KMS-11 (cell line): ENCODE results near the gene CD33.
"Not testable (repeated sequence)": the region's sequence is repeated elsewhere in the genome, so short reads cannot be mapped to it uniquely, and the experiment has no call there.

Experiments used
- H2AFZ ChIP-seq: fragments of 200-600 bp; sonication (generic); 2 replicates; pipeline ENCODE4 v1.6.1; 2016; ENCODE audit warnings: antibody characterized with exemption, mixed run types, low read depth
- H3K27ac ChIP-seq: fragments of 200-600 bp; sonication (generic); 2 replicates; pipeline ENCODE4 v1.6.1; 2016; ENCODE audit warnings: mild to moderate bottlenecking, mixed run types
- H3K27me3 ChIP-seq: fragments of 200-600 bp; sonication (generic); 2 replicates; pipeline ENCODE4 v1.6.1; 2017; ENCODE audit warnings: mild to moderate bottlenecking, low read depth, mixed run types, moderate library complexity; ENCODE audit not compliant: insufficient read depth
- H3K36me3 ChIP-seq: fragments of 200-600 bp; sonication (generic); 2 replicates; pipeline ENCODE4 v1.6.1; 2017; ENCODE audit warnings: mild to moderate bottlenecking, mixed run types; ENCODE audit not compliant: insufficient read depth
- H3K4me1 ChIP-seq: fragments of 200-600 bp; sonication (generic); 2 replicates; pipeline ENCODE4 v1.6.1; 2016; ENCODE audit warnings: mild to moderate bottlenecking, low read depth, mixed run types; ENCODE audit not compliant: poor library complexity, severe bottlenecking
- H3K4me2 ChIP-seq: fragments of 200-600 bp; sonication (generic); 2 replicates; pipeline ENCODE4 v1.7.0; 2016; ENCODE audit warnings: mild to moderate bottlenecking, mixed run types
- H3K4me3 ChIP-seq: fragments of 200-600 bp; sonication (generic); IDR thresholded peaks from 2 replicates; pipeline ENCODE4 v1.6.1; 2017; ENCODE audit warnings: low read depth, low read length, mixed read lengths; ENCODE audit not compliant: insufficient read depth
- H3K79me2 ChIP-seq: fragments of 200-600 bp; sonication (generic); 2 replicates; pipeline ENCODE4 v1.6.1; 2016; ENCODE audit warnings: low read depth, mixed run types; ENCODE audit not compliant: insufficient read depth
- H3K9ac ChIP-seq: fragments of 200-600 bp; sonication (generic); 2 replicates; pipeline ENCODE4 v1.6.1; 2016; ENCODE audit warnings: mild to moderate bottlenecking, mixed run types
- H4K20me1 ChIP-seq: fragments of 200-600 bp; sonication (generic); 2 replicates; pipeline ENCODE4 v1.6.1; 2016; ENCODE audit warnings: mild to moderate bottlenecking, mixed run types; ENCODE audit not compliant: insufficient read depth
- TF ChIP-seq, protein P1 (sequence below): fragments of 200-600 bp; sonication (generic); conservative IDR thresholded peaks from 2 replicates; pipeline ENCODE4 v1.6.1; 2017; ENCODE audit warnings: low read depth, mild to moderate bottlenecking, antibody characterized with exemption, low read length, moderate library complexity, mixed read lengths

Gene CD33

DNA sequence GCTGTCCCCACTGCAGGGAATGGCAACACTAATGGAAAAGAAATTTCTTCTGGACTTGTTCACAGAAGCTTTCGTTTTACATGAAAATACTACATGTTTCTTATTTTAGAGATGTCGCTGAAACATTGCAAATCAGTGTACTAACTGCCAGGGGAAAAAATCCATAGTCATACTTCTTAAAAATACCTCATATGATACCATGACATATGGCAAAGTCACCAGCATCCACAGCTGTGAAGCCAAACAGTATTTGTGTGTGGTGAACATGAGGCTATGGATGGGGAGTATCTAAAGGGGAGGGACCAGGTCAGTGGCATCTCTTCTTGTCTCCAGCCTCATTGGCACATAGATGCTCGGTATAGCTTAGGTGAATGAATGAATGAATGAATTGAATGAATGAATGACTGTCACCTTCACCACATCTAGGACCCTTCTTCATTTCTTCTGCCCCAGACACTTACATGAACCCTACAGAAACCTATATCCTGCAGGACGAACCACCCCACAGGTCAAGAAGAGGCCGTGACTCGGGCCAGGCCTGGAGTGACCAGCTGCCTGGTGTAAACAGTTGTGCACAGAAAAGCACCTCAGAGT lies 14.6 kb upstream of the CD33 start:
- Histone ChIP-seq H3K4me2 (no peak overlapping the region), H3K4me3 (no peak overlapping the region), H3K4me1 (no peaks in the 10 kb centered on the region)

DNA sequence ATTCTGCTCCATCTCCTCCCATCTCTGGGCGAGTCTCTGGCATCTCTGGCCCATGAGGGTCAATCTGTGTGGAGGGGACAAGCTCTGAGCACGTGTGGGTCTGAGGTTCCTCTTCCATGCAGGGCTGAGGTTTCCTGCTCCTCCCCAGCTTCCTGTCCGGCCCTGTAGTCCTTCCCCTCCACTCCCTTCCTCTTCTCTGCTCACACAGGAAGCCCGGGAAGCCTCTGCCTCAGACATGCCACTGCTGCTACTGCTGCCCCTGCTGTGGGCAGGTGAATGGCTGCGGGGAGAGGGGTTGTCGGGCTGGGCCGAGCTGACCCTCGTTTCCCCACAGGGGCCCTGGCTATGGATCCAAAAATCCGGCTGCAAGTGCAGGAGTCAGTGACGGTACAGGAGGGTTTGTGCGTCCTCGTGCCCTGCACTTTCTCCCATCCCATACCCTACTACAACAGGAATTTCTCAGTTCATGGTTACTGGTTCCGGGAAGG lies 14.0 kb upstream of the CD33 start:
- H3K36me3 ChIP-seq, H3K27ac ChIP-seq, H3K4me1 ChIP-seq, H2AFZ ChIP-seq, H3K79me2 ChIP-seq, H3K9ac ChIP-seq, H3K4me3 ChIP-seq, H3K4me2 ChIP-seq, H4K20me1 ChIP-seq, H3K27me3 ChIP-seq: not testable (repeated sequence)

More for the DNA sequence above, 14.6 kb upstream of the CD33 start:
- Histone ChIP-seq H3K9ac (no peak overlapping the region), H3K79me2 (no peaks in the 10 kb centered on the region), H3K27ac (no peak overlapping the region), H2AFZ (no peak overlapping the region), H3K27me3 (no peaks in the 10 kb centered on the region; the same call in 1 of the 2 replicates), H3K36me3 (no peaks in the 10 kb centered on the region), H4K20me1 (no peaks in the 10 kb centered on the region)
- TF ChIP-seq, protein P1, sequence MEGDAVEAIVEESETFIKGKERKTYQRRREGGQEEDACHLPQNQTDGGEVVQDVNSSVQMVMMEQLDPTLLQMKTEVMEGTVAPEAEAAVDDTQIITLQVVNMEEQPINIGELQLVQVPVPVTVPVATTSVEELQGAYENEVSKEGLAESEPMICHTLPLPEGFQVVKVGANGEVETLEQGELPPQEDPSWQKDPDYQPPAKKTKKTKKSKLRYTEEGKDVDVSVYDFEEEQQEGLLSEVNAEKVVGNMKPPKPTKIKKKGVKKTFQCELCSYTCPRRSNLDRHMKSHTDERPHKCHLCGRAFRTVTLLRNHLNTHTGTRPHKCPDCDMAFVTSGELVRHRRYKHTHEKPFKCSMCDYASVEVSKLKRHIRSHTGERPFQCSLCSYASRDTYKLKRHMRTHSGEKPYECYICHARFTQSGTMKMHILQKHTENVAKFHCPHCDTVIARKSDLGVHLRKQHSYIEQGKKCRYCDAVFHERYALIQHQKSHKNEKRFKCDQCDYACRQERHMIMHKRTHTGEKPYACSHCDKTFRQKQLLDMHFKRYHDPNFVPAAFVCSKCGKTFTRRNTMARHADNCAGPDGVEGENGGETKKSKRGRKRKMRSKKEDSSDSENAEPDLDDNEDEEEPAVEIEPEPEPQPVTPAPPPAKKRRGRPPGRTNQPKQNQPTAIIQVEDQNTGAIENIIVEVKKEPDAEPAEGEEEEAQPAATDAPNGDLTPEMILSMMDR = no peak

DNA sequence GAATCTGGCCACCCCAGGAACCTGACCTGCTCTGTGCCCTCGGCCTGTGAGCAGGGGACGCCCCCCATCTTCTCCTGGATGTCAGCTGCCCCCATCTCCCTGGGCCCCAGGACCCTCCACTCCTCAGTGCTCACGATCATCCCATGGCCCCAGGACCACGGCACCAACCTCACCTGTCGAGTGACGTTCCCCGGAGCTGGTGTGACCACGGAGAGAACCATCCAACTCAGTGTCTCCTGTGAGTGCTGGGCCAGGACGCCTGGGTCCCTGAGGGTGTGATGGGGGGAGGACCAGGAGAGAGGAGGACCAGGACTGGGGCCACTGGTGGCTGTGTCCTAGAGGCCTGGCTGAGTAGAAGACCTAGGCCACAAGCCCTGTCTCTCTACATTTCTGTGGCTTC lies 13.0 kb upstream of the CD33 start:
- Histone ChIP-seq H3K4me2 (no peak overlapping the region), H3K27ac (no peak overlapping the region), H3K79me2 (no peaks in the 10 kb centered on the region), H3K36me3 (no peaks in the 10 kb centered on the region), H4K20me1 (no peaks in the 10 kb centered on the region), H3K9ac (no peak overlapping the region), H2AFZ (no peak overlapping the region), H3K4me1 (no peaks in the 10 kb centered on the region), H3K4me3 (no peak overlapping the region), H3K27me3 (no peaks in the 10 kb centered on the region; the same call in 1 of the 2 replicates)
- TF ChIP-seq, protein P1 = no peak

DNA sequence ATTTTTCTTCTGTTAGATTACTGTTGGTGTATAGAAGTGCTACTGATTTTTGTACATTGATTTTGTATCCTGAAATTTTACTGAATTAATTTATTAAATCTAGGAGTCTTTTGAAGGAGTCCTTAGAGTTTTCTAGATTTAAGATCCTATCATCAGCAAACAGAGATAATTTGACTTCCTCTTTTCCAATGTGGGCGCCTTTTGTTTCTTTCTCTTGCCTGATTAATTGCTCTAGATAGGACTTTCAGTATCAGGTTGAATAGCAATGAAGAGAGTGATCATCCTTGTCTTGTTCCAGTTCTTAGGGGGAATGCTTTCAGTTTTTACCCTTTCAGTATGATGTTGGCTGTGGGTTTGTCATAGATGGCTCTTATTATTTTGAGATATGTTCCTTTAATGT lies 5.6 kb upstream of the CD33 start:
- H3K27ac ChIP-seq = no peak overlapping the region
- no peaks in the 10 kb centered on the region for H3K79me2 ChIP-seq
- H4K20me1 ChIP-seq = no peaks in the 10 kb centered on the region
- no peak overlapping the region for H3K4me3 ChIP-seq
- H3K9ac ChIP-seq = no peak overlapping the region
- H3K4me2 ChIP-seq = no peak overlapping the region
- H3K4me1 ChIP-seq = no peaks in the 10 kb centered on the region
- no peaks in the 10 kb centered on the region for H3K27me3 ChIP-seq
- H2AFZ ChIP-seq = no peak overlapping the region
- TF ChIP-seq, protein P1 = no peak
- H3K36me3 ChIP-seq = no peaks in the 10 kb centered on the region

DNA sequence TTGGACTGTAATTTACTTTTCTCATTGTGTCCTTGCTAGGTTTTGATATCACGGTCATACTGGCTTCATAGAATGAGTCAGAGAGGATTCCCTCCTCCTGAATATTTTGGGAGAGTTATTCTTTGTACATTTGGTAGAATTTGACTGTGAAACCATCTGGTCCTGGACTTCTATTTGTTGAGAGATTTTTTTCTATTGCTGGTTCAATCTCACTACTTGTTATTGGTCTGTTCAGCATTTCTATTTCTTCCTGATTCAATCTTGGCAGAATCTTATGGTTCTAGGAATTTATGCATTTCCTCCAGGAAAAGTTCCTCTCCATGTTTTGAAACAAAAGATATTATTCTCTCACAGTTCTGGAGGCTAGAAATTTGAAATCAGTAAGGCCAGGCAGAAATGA lies 4.9 kb upstream of the CD33 start:
- Histone ChIP-seq H3K4me2 (no peak overlapping the region), H2AFZ (no peak overlapping the region), H3K36me3 (no peaks in the 10 kb centered on the region), H3K4me1 (no peaks in the 10 kb centered on the region), H3K27ac (no peak overlapping the region), H3K27me3 (no peaks in the 10 kb centered on the region), H3K4me3 (no peak overlapping the region), H3K9ac (no peak overlapping the region), H4K20me1 (no peaks in the 10 kb centered on the region), H3K79me2 (no peaks in the 10 kb centered on the region)
- TF ChIP-seq, protein P1 = no peak
